Mucosa of stomach (tissue), 1 donor: ENCODE data around the gene RXRA.

Experiments
- H3K27me3 ChIP-seq: one replicate; pipeline ENCODE4 v1.7.0; 2013; ENCODE audit warnings: mild to moderate bottlenecking, low read length; ENCODE audit not compliant: control insufficient read depth, insufficient read depth
- H3K36me3 ChIP-seq: one replicate; pipeline ENCODE4 v1.7.0; 2013; ENCODE audit warnings: low read length; ENCODE audit not compliant: control insufficient read depth, insufficient read depth
- H3K4me1 ChIP-seq: one replicate; pipeline ENCODE4 v1.7.0; 2013; ENCODE audit warnings: mild to moderate bottlenecking, low read length; ENCODE audit not compliant: control insufficient read depth, insufficient read depth
- H3K4me3 ChIP-seq: one replicate; pipeline ENCODE4 v1.7.0; 2013; ENCODE audit warnings: low read length
- H3K9ac ChIP-seq: one replicate; pipeline ENCODE4 v1.7.0; 2013; ENCODE audit warnings: mild to moderate bottlenecking, low read length, moderate library complexity
- H3K9me3 ChIP-seq: one replicate; pipeline ENCODE4 v1.7.0; 2013; ENCODE audit warnings: mild to moderate bottlenecking, low read length, moderate library complexity; ENCODE audit not compliant: control insufficient read depth
- donor health status: Pancreatic carcinoma.

The RXRA gene

DNA sequence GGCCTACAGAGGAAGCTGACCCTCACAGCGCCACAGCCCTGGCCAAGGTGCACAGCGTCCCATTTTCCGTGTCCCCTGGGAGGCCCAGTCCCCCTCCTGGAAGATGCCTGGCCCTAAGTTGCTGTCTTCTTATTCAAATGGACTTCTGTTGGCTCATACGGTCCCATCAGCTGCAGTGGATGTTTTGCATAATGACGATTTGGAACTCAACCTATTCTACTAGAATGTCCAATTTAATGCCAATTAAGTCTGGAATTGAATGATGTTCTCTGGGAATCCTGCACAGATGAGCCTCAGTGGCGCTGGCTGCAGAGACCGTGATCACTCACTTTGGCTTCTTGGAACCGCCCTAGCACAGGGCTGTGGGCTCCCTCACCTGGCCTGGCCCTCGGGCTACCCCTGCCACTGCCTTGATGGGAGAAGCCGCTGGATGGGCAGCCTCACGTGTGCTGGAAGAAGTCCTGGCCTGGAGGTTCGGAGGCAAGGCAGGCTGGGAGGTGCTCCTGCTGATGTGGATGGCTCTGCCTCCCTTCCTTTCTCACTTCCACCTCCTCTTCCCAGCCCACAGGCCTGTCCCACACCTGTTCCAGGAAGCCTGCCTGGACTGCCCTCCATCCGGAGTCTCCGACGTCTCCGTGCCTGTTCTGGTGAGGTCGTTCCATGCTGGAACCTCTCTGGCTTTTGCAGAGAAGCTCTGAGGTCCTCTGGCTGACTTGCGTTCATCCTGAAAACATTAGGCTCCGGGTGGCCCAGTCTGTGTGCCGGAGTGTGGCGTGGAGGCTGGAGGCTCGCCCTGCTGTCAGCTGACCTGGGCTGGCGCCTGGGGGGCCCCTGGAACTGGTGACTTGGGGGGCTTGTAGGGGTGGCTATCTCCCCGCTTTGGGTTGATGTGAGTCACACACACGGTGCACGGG is 147.1 kb downstream of the RXRA start:
- Histone ChIP-seq H3K4me1 (peaks cover 16% of the 10 kb centered on the region), H3K9me3 (no peaks in the 10 kb centered on the region), H3K27me3 (no peaks in the 10 kb centered on the region), H3K36me3 (no peaks in the 10 kb centered on the region), H3K9ac (no peak overlapping the region), H3K4me3 (no peak overlapping the region)

DNA sequence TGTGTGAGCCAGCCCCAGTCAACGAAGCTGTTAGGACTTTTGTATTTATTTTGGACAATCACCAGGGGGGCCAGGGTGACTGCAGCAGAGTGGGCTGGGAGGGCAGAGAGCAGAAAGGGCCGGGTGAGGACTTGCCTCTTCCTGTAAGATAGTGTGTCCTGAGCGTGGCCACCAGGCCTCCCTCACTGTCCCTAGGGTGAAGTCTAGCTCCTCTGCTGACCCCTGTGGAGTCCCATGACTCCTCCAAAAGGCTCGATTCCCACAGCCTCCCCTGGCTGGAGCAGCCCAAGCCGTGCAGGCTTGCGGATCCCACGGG is 147.8 kb downstream of the RXRA start:
- H3K4me1 ChIP-seq: peaks cover 16% of the 10 kb centered on the region
- H3K27me3 ChIP-seq: no peaks in the 10 kb centered on the region

DNA sequence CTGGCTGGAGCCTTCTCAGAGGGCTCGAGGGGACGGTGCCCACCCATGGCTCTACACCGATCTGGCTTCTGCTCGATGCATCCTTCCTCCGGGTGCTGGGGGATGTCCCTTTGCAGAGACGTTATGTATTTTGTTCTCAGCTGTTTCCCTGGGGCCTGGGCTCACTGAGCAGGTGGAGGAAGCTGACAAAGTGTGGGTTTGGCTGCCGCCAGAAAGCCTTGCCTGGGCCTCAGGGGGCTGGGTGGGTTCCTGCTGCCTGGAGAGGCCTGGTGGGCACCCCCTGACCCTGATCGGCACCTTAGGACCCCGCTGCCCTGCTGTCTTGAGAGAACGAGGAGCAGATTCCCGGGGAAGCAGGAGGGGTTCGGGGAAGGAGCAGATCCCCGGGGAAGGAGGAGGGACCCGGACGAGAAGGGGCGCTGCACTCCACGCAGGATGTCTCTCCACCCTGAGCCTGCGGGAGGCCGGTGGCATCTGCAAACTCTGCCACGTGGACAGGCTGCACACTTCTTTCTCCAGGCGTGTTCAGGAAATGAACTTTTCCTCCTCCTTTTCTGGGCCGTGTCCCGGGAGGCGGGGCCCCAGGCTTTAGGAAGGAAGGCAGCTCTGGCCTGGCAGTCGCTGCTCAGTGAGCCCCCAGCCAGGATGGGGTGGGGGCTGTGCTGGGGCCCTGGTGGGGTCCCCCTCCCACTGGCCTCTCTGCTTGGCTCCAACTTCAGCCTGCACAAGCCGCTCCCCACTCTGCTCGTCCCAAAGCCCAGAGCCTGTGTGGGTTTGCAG is 148.9 kb downstream of the RXRA start:
- no peak overlapping the region for H3K4me3 ChIP-seq
- peak overlapping the region; percentile 34 for H3K9ac ChIP-seq
- no peaks in the 10 kb centered on the region for H3K9me3 ChIP-seq
- H3K4me1 ChIP-seq: peaks cover 16% of the 10 kb centered on the region
- no peaks in the 10 kb centered on the region for H3K36me3 ChIP-seq
- no peaks in the 10 kb centered on the region for H3K27me3 ChIP-seq

More for the DNA sequence above, 147.8 kb downstream of the RXRA start:
- Histone ChIP-seq H3K36me3 (no peaks in the 10 kb centered on the region), H3K4me3 (no peak overlapping the region), H3K9ac (no peak overlapping the region), H3K9me3 (no peaks in the 10 kb centered on the region)

DNA sequence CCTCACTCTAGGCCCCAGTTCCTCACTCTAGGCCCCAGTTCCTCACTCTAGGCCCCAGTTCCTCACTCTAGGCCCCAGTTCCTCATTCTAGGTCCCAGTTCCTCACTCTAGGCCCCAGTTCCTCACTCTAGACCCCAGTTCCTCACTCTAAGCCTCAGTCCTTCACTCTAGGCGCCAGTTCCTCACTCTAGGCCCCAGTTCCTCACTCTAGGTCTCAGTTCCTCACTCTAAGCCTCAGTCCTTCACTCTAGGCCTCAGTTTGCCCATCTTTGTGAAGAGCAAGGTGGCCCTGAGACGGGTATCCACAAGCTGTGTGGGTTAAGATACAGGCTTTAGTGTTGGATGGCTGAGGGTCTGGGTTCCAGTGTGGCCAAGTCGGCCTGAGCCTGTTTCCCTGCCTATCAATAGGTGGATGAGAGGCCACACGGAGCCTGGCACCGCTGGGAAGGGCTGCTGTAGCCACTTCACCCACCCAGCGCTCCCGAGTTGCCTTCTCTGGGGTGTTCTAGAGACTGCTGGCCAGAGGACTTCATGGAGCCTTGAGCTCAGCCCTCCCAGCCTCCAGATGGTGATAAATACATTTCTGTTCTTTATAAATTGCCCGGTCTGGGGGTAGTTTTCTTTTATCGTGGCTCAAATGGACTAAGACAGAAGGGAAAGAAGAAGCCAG is 150.2 kb downstream of the RXRA start:
- H3K4me3 ChIP-seq: no peak overlapping the region
- H3K27me3 ChIP-seq: no peaks in the 10 kb centered on the region
- no peaks in the 10 kb centered on the region for H3K9me3 ChIP-seq
- H3K36me3 ChIP-seq: no peaks in the 10 kb centered on the region
- no peak overlapping the region for H3K9ac ChIP-seq
- peaks cover 16% of the 10 kb centered on the region for H3K4me1 ChIP-seq

DNA sequence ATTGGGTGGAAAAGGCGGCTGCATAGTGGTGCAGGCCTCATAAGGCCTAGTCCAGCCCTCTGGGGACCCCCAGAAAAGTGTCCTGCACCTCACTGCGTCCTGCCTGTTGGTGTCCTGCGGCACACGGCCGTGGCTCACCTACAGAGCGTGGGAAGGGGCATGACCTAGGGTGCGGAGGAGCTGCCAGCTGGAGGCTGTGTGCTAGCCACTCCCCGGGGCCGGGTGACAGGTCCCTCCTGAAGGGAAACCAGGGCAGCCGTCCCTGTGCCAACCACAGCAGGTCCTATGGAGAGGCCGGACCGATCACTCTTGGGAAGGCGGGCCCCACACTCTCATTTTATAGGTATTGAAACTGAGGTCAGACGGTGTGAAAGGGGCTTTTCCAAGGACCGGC is 150.7 kb downstream of the RXRA start:
- H3K9me3 ChIP-seq: no peaks in the 10 kb centered on the region
- H3K9ac ChIP-seq: no peak overlapping the region
- no peaks in the 10 kb centered on the region for H3K27me3 ChIP-seq
- H3K4me3 ChIP-seq: no peak overlapping the region
- peaks cover 16% of the 10 kb centered on the region for H3K4me1 ChIP-seq
- H3K36me3 ChIP-seq: no peaks in the 10 kb centered on the region

DNA sequence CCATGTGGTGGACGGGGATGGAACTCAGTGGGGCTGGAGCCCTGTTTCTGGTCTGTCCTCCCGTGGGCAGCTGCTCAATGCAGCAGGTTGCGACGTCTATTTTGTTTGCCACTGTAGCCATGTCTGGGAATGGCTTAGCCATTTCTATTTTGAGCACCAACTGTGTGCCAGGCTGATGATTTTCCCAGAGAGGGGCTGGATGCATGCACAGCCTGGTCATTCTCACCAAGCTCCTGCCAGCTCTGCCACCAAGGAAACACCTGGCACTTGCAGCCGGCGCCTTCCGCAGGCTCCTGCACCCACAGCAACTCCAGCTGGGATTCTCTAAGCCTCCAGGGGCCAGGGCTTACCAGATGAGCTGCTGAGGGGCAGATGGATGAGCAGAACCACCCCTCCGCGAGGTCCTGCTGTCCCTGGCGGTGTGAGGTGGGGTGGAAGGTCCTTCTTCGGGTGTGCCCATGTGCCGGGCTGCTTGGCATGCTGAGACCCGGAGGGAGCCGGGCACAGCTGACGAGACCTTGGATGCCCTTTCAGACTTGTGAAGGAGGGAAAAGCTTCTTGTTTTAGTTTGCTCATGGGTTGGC is 151.2 kb downstream of the RXRA start:
- H3K4me3 ChIP-seq: no peak overlapping the region
- H3K9ac ChIP-seq: no peak overlapping the region
- H3K27me3 ChIP-seq: no peaks in the 10 kb centered on the region
- H3K9me3 ChIP-seq: no peaks in the 10 kb centered on the region
- H3K36me3 ChIP-seq: no peaks in the 10 kb centered on the region
- peaks cover 16% of the 10 kb centered on the region for H3K4me1 ChIP-seq

DNA sequence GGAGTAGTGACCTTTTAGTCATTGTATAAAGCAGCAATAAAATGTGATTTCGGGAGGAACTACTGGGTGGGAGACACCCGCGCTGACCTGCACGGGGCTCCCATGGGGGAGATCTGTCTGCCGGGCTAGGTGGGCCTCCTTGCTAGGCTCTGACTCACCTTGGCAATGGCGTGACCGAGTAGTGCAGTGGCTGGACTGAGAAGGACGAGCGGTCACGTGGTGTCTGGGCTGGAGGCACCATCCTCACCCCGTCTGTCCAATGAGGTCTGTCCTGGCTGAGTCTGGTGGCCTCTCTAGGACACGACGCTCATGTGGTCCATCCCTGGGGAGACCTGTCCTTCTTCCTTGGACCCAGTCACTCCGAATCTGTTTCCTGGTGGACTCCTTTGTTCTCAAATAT is 151.7 kb downstream of the RXRA start:
- H3K9ac ChIP-seq: no peak overlapping the region
- H3K4me3 ChIP-seq: no peak overlapping the region

DNA sequence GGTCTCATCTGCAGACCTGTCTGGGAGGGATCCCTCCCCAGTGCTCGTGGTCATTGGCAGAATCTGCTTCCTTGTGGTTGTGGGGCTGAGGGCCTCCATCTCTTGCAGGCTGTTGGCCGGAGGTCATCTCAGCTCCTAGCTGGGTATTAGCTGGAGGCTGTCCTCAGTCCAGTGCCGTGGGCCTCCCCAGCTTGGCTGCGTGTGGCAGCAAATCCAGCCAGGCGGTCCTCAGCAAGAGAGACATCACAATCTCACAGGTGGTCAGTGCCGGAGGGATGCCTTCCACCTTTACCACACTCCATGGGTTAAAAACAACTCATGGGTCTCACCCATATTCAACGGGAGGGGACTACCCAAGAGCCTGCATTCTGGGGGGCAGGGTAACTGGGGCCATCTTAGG is 155.5 kb downstream of the RXRA start:
- no peaks in the 10 kb centered on the region for H3K9me3 ChIP-seq
- no peaks in the 10 kb centered on the region for H3K4me1 ChIP-seq
- no peak overlapping the region for H3K9ac ChIP-seq
- H3K4me3 ChIP-seq: no peak overlapping the region
- H3K36me3 ChIP-seq: no peaks in the 10 kb centered on the region
- no peaks in the 10 kb centered on the region for H3K27me3 ChIP-seq

More for the DNA sequence above, 151.7 kb downstream of the RXRA start:
- H3K4me1 ChIP-seq: peaks cover 16% of the 10 kb centered on the region
- no peaks in the 10 kb centered on the region for H3K9me3 ChIP-seq
- no peaks in the 10 kb centered on the region for H3K36me3 ChIP-seq
- H3K27me3 ChIP-seq: no peaks in the 10 kb centered on the region

DNA sequence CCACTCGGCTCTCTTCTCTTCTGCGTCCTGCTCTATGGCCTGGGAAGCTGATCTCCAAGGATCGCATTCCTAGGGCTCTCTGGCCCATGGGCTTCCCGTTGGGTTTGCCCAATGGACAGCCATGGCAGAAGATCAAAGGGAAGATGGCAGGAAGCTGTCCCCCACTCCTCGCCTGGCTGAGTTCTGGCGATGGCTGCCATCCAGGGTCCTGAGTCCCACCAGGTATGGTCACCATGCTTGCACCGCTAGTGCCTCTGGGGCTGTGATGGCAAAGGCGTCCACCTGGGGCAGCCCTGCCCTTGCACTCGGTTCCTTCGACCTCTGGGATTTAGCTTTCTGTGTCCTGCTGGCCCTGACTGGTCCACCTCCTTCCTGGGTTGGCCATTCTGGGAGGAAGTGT is 156.0 kb downstream of the RXRA start:
- no peaks in the 10 kb centered on the region for H3K27me3 ChIP-seq
- no peak overlapping the region for H3K9ac ChIP-seq
- H3K36me3 ChIP-seq: no peaks in the 10 kb centered on the region
- no peak overlapping the region for H3K4me3 ChIP-seq
- no peaks in the 10 kb centered on the region for H3K9me3 ChIP-seq
- no peaks in the 10 kb centered on the region for H3K4me1 ChIP-seq

DNA sequence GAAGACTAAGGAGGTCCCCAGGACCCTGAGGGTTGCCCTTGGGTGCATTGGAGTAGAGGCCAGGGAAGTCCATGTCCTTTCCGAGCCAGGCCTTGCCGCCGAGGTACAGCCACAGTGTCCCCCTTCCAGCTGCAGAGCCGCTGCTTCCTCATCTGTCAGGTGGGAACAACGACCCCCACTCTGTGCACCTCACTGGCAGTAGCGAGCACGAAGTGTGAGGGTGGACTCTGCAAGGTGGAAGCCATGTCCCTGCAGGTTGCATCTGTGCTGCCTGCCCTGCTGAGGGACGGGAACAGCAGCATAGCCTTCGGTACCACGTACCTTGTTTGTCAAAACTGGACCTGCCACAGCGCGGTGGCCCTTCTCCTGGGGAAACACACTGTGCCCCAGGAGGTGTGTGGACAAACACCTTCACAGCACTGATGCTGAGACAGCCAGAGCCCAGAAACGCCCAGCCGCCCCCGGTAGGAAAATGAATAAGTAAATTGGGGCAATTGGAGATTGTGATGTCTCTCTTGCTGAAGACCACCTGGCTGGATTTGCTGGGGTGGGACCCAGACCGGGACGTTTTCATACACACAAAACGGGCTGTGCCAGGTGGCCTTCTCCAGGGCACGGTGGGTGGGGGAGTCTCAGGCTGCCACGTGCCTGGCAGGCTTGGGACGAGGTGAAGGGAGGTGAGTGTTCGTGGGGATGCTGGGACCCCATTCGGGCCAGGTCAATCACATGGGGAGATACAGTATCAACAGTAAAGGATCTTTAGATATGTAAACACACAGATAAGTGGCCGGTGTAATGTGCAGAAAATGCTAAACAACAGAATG is 157.3 kb downstream of the RXRA start:
- H3K36me3 ChIP-seq: no peaks in the 10 kb centered on the region
- H3K4me1 ChIP-seq: no peaks in the 10 kb centered on the region
- H3K4me3 ChIP-seq: no peak overlapping the region
- H3K9ac ChIP-seq: no peak overlapping the region
- no peaks in the 10 kb centered on the region for H3K9me3 ChIP-seq
- no peaks in the 10 kb centered on the region for H3K27me3 ChIP-seq

DNA sequence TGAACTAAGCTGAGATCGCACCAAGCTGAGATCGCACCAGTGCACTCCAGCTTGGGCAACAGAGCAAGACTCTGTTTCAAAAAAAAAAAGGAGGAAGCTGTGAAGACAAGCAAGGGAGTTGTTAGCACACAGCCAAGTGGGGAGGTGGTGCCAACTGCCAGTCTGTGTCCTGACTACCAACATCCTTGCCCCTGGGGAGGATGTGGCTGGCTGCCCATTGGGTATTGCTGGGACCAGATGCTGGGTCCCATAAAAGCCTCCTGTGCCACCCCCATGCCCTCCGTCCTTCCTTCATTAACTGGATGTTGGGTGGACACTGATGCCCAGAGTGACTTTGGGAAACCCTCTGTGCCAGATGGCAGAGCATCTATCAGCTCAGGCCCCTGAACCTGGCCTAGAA is 158.2 kb downstream of the RXRA start:
- Histone ChIP-seq H3K9ac (no peak overlapping the region), H3K27me3 (no peaks in the 10 kb centered on the region), H3K36me3 (no peaks in the 10 kb centered on the region), H3K9me3 (no peaks in the 10 kb centered on the region), H3K4me1 (no peaks in the 10 kb centered on the region), H3K4me3 (no peak overlapping the region)
